HEK293T (cell line): ENCODE data around the gene P2RX7.
"Not testable (repeated sequence)": the region's sequence is repeated elsewhere in the genome, so short reads cannot be mapped to it uniquely, and the experiment has no call there.

Experiments used
- CTCF ChIA-PET: fragments of 350-600 bp; formaldehyde crosslinking; extraction: SDS; loops from one replicate; lab custom pipeline; 2021; ENCODE audit warnings: antibody characterized with exemption, inconsistent platforms; lab: Yijun Ruan, JAX
- POLR2A ChIA-PET: fragments of 350-600 bp; formaldehyde crosslinking; extraction: SDS; loops from one replicate; lab custom pipeline; 2020; ENCODE audit warnings: antibody characterized with exemption, inconsistent platforms; lab: Yijun Ruan, JAX
- DNase-seq: peaks from one replicate; pipeline ENCODE4 v3.0.0; 2012; ENCODE audit warnings: mixed read lengths; ENCODE audit errors: extremely low spot score
- ARNT ChIP-seq: fragments of 450-650 bp; IDR thresholded peaks from 2 replicates; pipeline ENCODE4 v1.6.1; 2017; ENCODE audit warnings: mild to moderate bottlenecking
- BHLHE40 ChIP-seq: fragments of 450-650 bp; IDR thresholded peaks from 2 replicates; pipeline ENCODE4 v1.6.1; 2016; ENCODE audit warnings: mild to moderate bottlenecking, moderate library complexity, borderline replicate concordance
- CTBP1 ChIP-seq: fragments of 450-650 bp; IDR thresholded peaks from 2 replicates; pipeline ENCODE4 v1.6.1; 2016; ENCODE audit warnings: borderline replicate concordance
- ELF4 ChIP-seq: fragments of 450-650 bp; IDR thresholded peaks from 2 replicates; pipeline ENCODE4 v1.6.1; 2017; ENCODE audit warnings: antibody characterized with exemption
- FOXA1 ChIP-seq: fragments of 450-650 bp; IDR thresholded peaks from 2 replicates; pipeline ENCODE4 v1.6.1; 2016; ENCODE audit warnings: mild to moderate bottlenecking
- FOXK2 ChIP-seq: fragments of 450-650 bp; IDR thresholded peaks from 2 replicates; pipeline ENCODE4 v1.6.1; 2016; ENCODE audit warnings: mild to moderate bottlenecking
- FOXM1 ChIP-seq: fragments of 450-650 bp; IDR thresholded peaks from 2 replicates; pipeline ENCODE4 v1.6.1; 2017; ENCODE audit warnings: mild to moderate bottlenecking, borderline replicate concordance
- HDGF ChIP-seq: fragments of 450-650 bp; IDR thresholded peaks from 2 replicates; pipeline ENCODE4 v1.6.1; 2017; ENCODE audit warnings: antibody characterized with exemption, borderline replicate concordance
- L3MBTL2 ChIP-seq: fragments of 450-650 bp; conservative IDR thresholded peaks from 2 replicates; pipeline ENCODE4 v1.6.1; 2016; ENCODE audit warnings: mild to moderate bottlenecking
- LEF1 ChIP-seq: fragments of 450-650 bp; IDR thresholded peaks from 2 replicates; pipeline ENCODE4 v1.6.1; 2017; ENCODE audit warnings: mild to moderate bottlenecking, borderline replicate concordance
- NFRKB ChIP-seq: fragments of 450-650 bp; IDR thresholded peaks from 2 replicates; pipeline ENCODE4 v1.6.1; 2016; ENCODE audit warnings: mild to moderate bottlenecking, moderate library complexity
- PKNOX1 ChIP-seq: fragments of 450-650 bp; IDR thresholded peaks from 2 replicates; pipeline ENCODE4 v1.6.1; 2016
- SP1 ChIP-seq: fragments of 450-650 bp; IDR thresholded peaks from 2 replicates; pipeline ENCODE4 v1.6.1; 2017
- SUZ12 ChIP-seq: fragments of 450-650 bp; IDR thresholded peaks from 2 replicates; pipeline ENCODE4 v1.6.1; 2016; ENCODE audit warnings: mild to moderate bottlenecking
- TARDBP ChIP-seq: fragments of 450-650 bp; IDR thresholded peaks from 2 replicates; pipeline ENCODE4 v1.6.1; 2016
- ZNF384 ChIP-seq: fragments of 450-650 bp; IDR thresholded peaks from 2 replicates; pipeline ENCODE4 v1.6.1; 2016

The P2RX7 gene

GRCh38 chr12:121198949-121199348 is 66.3 kb downstream of the P2RX7 start:
- ChIA-PET CTCF (no interaction called here), POLR2A (no interaction called here)
- no peak for DNase-seq
- TF ChIP-seq FOXM1 (no peak), TARDBP (no peak), CTBP1 (no peak), FOXA1 (no peak), NFRKB (no peak), SUZ12 (no peak), FOXK2 (no peak), LEF1 (no peak), ARNT (no peak), L3MBTL2 (no peak), SP1 (no peak), PKNOX1 (no peak), BHLHE40 (no peak), HDGF (no peak), ZNF384 (no peak), ELF4 (no peak)

- POLR2A ChIA-PET, DNase-seq: not testable (repeated sequence)
- CTCF ChIA-PET: interaction anchor here (0.6 kb wide), 1 partner anchor 19 kb away, joined by 4 read pairs; no protein-coding TSS in a partner anchor
These were observed 68.5 kb downstream of the P2RX7 start for GRCh38 chr12:121201140-121201539.

GRCh38 chr12:121202407-121203355 is 70.0 kb downstream of the P2RX7 start:
- ChIA-PET CTCF (interaction anchor here (0.6 to 0.7 kb wide), 2 partner anchors 35 to 506 kb away, joined by 3 read pairs; no protein-coding TSS in a partner anchor), POLR2A (no interaction called here)
- TF ChIP-seq CTBP1 (peak; percentile 49; the same call in 1 of the 2 replicates), PKNOX1 (no peak)
- DNase-seq: no peak

- TF ChIP-seq L3MBTL2 (no peak), PKNOX1 (no peak), BHLHE40 (no peak), ARNT (no peak), FOXK2 (no peak), ZNF384 (no peak), FOXM1 (no peak), CTBP1 (no peak), HDGF (no peak), LEF1 (no peak), ELF4 (no peak), TARDBP (no peak), SP1 (no peak), FOXA1 (no peak), NFRKB (no peak), SUZ12 (no peak)
- CTCF ChIA-PET: interaction anchor here (0.6 to 0.7 kb wide), 2 partner anchors 331 to 505 kb away, joined by 3 read pairs; no protein-coding TSS in a partner anchor
- no peak for DNase-seq
- POLR2A ChIA-PET: no interaction called here
These were observed 70.8 kb downstream of the P2RX7 start for GRCh38 chr12:121203482-121203881.

GRCh38 chr12:121205491-121205890 is 72.8 kb downstream of the P2RX7 start:
- DNase-seq: no peak
- POLR2A ChIA-PET: no interaction called here
- TF ChIP-seq NFRKB (no peak), ELF4 (no peak), ARNT (no peak), ZNF384 (no peak), L3MBTL2 (no peak), FOXA1 (no peak), TARDBP (no peak)
- CTCF ChIA-PET: no interaction called here

GRCh38 chr12:121208571-121208970 is 75.9 kb downstream of the P2RX7 start:
- CTCF ChIA-PET, POLR2A ChIA-PET, DNase-seq: not testable (repeated sequence)

GRCh38 chr12:121209221-121209620 is 76.5 kb downstream of the P2RX7 start:
- ChIA-PET POLR2A (no interaction called here), CTCF (no interaction called here)
- TF ChIP-seq ARNT: no peak
- TF ChIP-seq SP1: no peak
- no peak for TF ChIP-seq FOXM1
- DNase-seq: no peak
